Endometrium (tissue), 2 donors: ENCODE data around the gene BUB3.

Experiments
- FAIRE-seq: peaks from 2 replicates; lab custom pipeline; 2012; peaks lifted over from hg19 to GRCh38; lab: Jason Lieb, UNC
- donor health status: control.
- donor health status: control.

The BUB3 gene

GRCh38 chr10:123154092-123154710 is at the start of gene BUB3:
Gene BUB3, plus strand, starts transcription at chr10:123154402. Its CDS starts 516 bp downstream, at chr10:123154918.
- peak; percentile 99 for FAIRE-seq

GRCh38 chr10:123109466-123109865 is 44.7 kb upstream of the BUB3 start:
- FAIRE-seq: no peak

- FAIRE-seq: no peak
Measured at GRCh38 chr10:123117644-123118417, 36.4 kb upstream of the BUB3 start.

GRCh38 chr10:123119081-123119480 is 35.1 kb upstream of the BUB3 start:
- FAIRE-seq: no peak

GRCh38 chr10:123126246-123126645 is 28.0 kb upstream of the BUB3 start:
- FAIRE-seq: no peak

- FAIRE-seq: no peak
Measured at GRCh38 chr10:123129618-123130271, 24.5 kb upstream of the BUB3 start.

GRCh38 chr10:123132576-123133477 is 21.4 kb upstream of the BUB3 start:
- FAIRE-seq: no peak

- FAIRE-seq: no peak
Measured at GRCh38 chr10:123133541-123134342, 20.5 kb upstream of the BUB3 start.

GRCh38 chr10:123134343-123134914 is 19.8 kb upstream of the BUB3 start:
- FAIRE-seq: no peak

- no peak for FAIRE-seq
Measured at GRCh38 chr10:123134915-123135414, 19.2 kb upstream of the BUB3 start.

- FAIRE-seq: no peak
Measured at GRCh38 chr10:123135415-123136141, 18.6 kb upstream of the BUB3 start, which contains the start of gene HMX3. Gene HMX3, plus strand, starts transcription at chr10:123135970. Its CDS starts 81 bp downstream, at chr10:123136051.

- no peak for FAIRE-seq
Measured at GRCh38 chr10:123136221-123136805, 17.9 kb upstream of the BUB3 start.

GRCh38 chr10:123136806-123137642 is 17.2 kb upstream of the BUB3 start:
- FAIRE-seq: no peak

- no peak for FAIRE-seq
Measured at GRCh38 chr10:123139165-123139520, 15.1 kb upstream of the BUB3 start.

- no peak for FAIRE-seq
Measured at GRCh38 chr10:123139521-123140163, 14.6 kb upstream of the BUB3 start.

GRCh38 chr10:123140164-123140982 is 13.8 kb upstream of the BUB3 start:
- FAIRE-seq: no peak

GRCh38 chr10:123140983-123141390 is 13.2 kb upstream of the BUB3 start:
- FAIRE-seq: no peak
